DND-41 (cell line): ENCODE data around the gene DCAF11.

ENCODE experiments used
- ATAC-seq: fragments of 200-7000 bp; cut with Tn5 transposase; 3 replicates; pipeline ENCODE4 v1.9.1; 2021; ENCODE audit warnings: low read depth; ENCODE audit not compliant: insufficient read depth
- DNase-seq: peaks from one replicate; pipeline ENCODE4 v3.0.0-alpha.2; 2020
- H2AFZ ChIP-seq: 2 replicates; pipeline ENCODE4 v1.6.0; 2012; ENCODE audit warnings: low read depth, low read length
- H3K27ac ChIP-seq: 2 replicates; pipeline ENCODE4 v1.5.1; 2012; ENCODE audit warnings: low read length, inconsistent platforms
- H3K27me3 ChIP-seq: fragments of 200-600 bp; sonication (generic); 2 replicates; pipeline ENCODE4 v1.6.0; 2012; ENCODE audit warnings: low read length, mild to moderate bottlenecking, inconsistent platforms; ENCODE audit not compliant: insufficient read depth, poor library complexity
- H3K36me3 ChIP-seq: 2 replicates; pipeline ENCODE4 v1.5.1; 2012; ENCODE audit warnings: low read length, inconsistent platforms; ENCODE audit not compliant: insufficient read depth
- H3K4me1 ChIP-seq: 2 replicates; pipeline ENCODE4 v1.5.1; 2012; ENCODE audit warnings: mild to moderate bottlenecking, low read length; ENCODE audit not compliant: insufficient read depth
- H3K4me2 ChIP-seq: 2 replicates; pipeline ENCODE4 v1.6.0; 2012; ENCODE audit warnings: mild to moderate bottlenecking, moderate library complexity, low read length, inconsistent platforms; ENCODE audit not compliant: insufficient read depth
- H3K4me3 ChIP-seq, 2 experiments: fragments of 200-600 bp in 1 of 2; shearing (Covaris generic) in 1 of 2; 2 replicates each; pipeline ENCODE4 v1.5.1; 2012 to 2016; ENCODE audit warnings: inconsistent platforms in 2 of 2, low read length in 2 of 2, mild to moderate bottlenecking in 2 of 2, low read depth in 1 of 2, moderate library complexity in 1 of 2
- H3K79me2 ChIP-seq: 2 replicates; pipeline ENCODE4 v1.6.0; 2012; ENCODE audit warnings: low read length, inconsistent platforms; ENCODE audit not compliant: insufficient read depth
- H3K9ac ChIP-seq: 2 replicates; pipeline ENCODE4 v1.6.0; 2012; ENCODE audit warnings: low read depth, mild to moderate bottlenecking, inconsistent platforms, low read length, moderate library complexity
- H3K9me3 ChIP-seq: 2 replicates; pipeline ENCODE4 v1.5.1; 2012; ENCODE audit warnings: low read length, moderate library complexity, mild to moderate bottlenecking, inconsistent platforms; ENCODE audit not compliant: insufficient read depth, severe bottlenecking
- H4K20me1 ChIP-seq: 2 replicates; pipeline ENCODE4 v1.6.0; 2012; ENCODE audit warnings: low read length; ENCODE audit not compliant: insufficient read depth
- CTCF ChIP-seq: IDR thresholded peaks from 2 replicates; pipeline ENCODE4 v1.5.1; 2012; ENCODE audit warnings: borderline replicate concordance, low read length, moderate library complexity, mild to moderate bottlenecking; ENCODE audit not compliant: poor library complexity, severe bottlenecking; ENCODE audit errors: extremely low read depth
- EZH2 ChIP-seq: IDR thresholded peaks from 3 replicates; pipeline ENCODE4 v1.6.1; 2012; ENCODE audit warnings: borderline replicate concordance, low read depth, mild to moderate bottlenecking, moderate library complexity, low read length, inconsistent platforms; ENCODE audit not compliant: severe bottlenecking

The DCAF11 gene

GRCh38 chr14:24066496-24067132 lies 48.0 kb upstream of the DCAF11 start:
- Histone ChIP-seq H2AFZ (no peak overlapping the region), H4K20me1 (no peaks in the 10 kb centered on the region), H3K27ac (no peak overlapping the region), H3K79me2 (no peaks in the 10 kb centered on the region), H3K36me3 (no peaks in the 10 kb centered on the region), H3K4me1 (no peaks in the 10 kb centered on the region), H3K4me3 (no peak overlapping the region), H3K4me2 (no peak overlapping the region), H3K9me3 (no peaks in the 10 kb centered on the region), H3K27me3 (no peaks in the 10 kb centered on the region), H3K9ac (no peak overlapping the region)
- ATAC-seq (no peak), DNase-seq (no peak)
- TF ChIP-seq EZH2 (no peak), CTCF (no peak)

- H3K4me2 ChIP-seq = no peak overlapping the region
- no peaks in the 10 kb centered on the region for H3K4me1 ChIP-seq
- TF ChIP-seq EZH2 = no peak
- no peak for TF ChIP-seq CTCF
- H2AFZ ChIP-seq = no peak overlapping the region
- H3K79me2 ChIP-seq = no peaks in the 10 kb centered on the region
- H3K27ac ChIP-seq = no peak overlapping the region
- H3K36me3 ChIP-seq = no peaks in the 10 kb centered on the region
- no peaks in the 10 kb centered on the region for H3K27me3 ChIP-seq
- H3K4me3 ChIP-seq = no peak overlapping the region
- DNase-seq (no peak), ATAC-seq (no peak)
- no peaks in the 10 kb centered on the region for H4K20me1 ChIP-seq
- H3K9me3 ChIP-seq = no peaks in the 10 kb centered on the region
- no peak overlapping the region for H3K9ac ChIP-seq
Measured at GRCh38 chr14:24067133-24068082, 47.2 kb upstream of the DCAF11 start.

GRCh38 chr14:24068711-24069410 lies 45.7 kb upstream of the DCAF11 start:
- H2AFZ ChIP-seq = no peak overlapping the region
- H4K20me1 ChIP-seq = no peaks in the 10 kb centered on the region
- DNase-seq (no peak), ATAC-seq (no peak)
- no peak overlapping the region for H3K9ac ChIP-seq
- no peaks in the 10 kb centered on the region for H3K27me3 ChIP-seq
- H3K4me3 ChIP-seq = no peak overlapping the region
- no peaks in the 10 kb centered on the region for H3K36me3 ChIP-seq
- H3K27ac ChIP-seq = no peak overlapping the region
- no peak overlapping the region for H3K4me2 ChIP-seq
- H3K9me3 ChIP-seq = no peaks in the 10 kb centered on the region
- H3K79me2 ChIP-seq = no peaks in the 10 kb centered on the region
- H3K4me1 ChIP-seq = no peaks in the 10 kb centered on the region
- TF ChIP-seq CTCF (no peak), EZH2 (no peak)
